PC-3 (cell line): ENCODE measurements around the gene RERE. TPM values are rescaled to one million over a fixed set of nuclear protein-coding genes. Genes with fewer than 3 reads are reported as not detected.

Experiments
- ATAC-seq: fragments of 200-7000 bp; cut with Tn5 transposase; 2 replicates; pipeline ENCODE4 v1.9.1; 2020; ENCODE audit warnings: mild to moderate bottlenecking, moderate library complexity
- BruUV-seq: library from RNA; stranded (reverse); fragments of 400-500 nt; replicated peaks from 2 replicates; lab custom pipeline; 2021; lab: Mats Ljungman, UMichigan
- CTCF ChIA-PET: fragments of 300-600 bp; sonication (Branson Sonifier 250); formaldehyde crosslinking; loops from one replicate; lab custom pipeline; 2022; ENCODE audit warnings: antibody characterized with exemption; lab: Charles Lee
- POLR2A ChIA-PET: fragments of 300-600 bp; sonication (Branson Sonifier 250); formaldehyde crosslinking; loops from one replicate; lab custom pipeline; 2022; ENCODE audit warnings: antibody characterized with exemption; ENCODE audit not compliant: unreplicated experiment; lab: Charles Lee
- DNase-seq: peaks from one replicate; pipeline ENCODE4 v3.0.0-alpha.2; 2015
- H2AFZ ChIP-seq: fragments of 300-600 bp; sonication (generic); 2 replicates; pipeline ENCODE4 v1.6.0; 2016; ENCODE audit warnings: antibody characterized with exemption, low read length
- H3F3A ChIP-seq: fragments of 300-600 bp; sonication (generic); one replicate; pipeline ENCODE4 v1.6.0; 2017; ENCODE audit warnings: antibody characterized with exemption, low read length, control low read depth, mild to moderate bottlenecking; ENCODE audit not compliant: unreplicated experiment
- H3K27ac ChIP-seq: fragments of 300-600 bp; sonication (generic); 2 replicates; pipeline ENCODE4 v1.5.1; 2016; ENCODE audit warnings: mild to moderate bottlenecking, low read length
- H3K27me3 ChIP-seq: fragments of 300-600 bp; sonication (generic); 2 replicates; pipeline ENCODE4 v1.6.1; 2016; ENCODE audit warnings: low read length, mixed read lengths
- H3K36me3 ChIP-seq: fragments of 300-600 bp; sonication (generic); 2 replicates; pipeline ENCODE4 v1.6.1; 2016; ENCODE audit warnings: low read depth, mixed run types, low read length, mixed read lengths
- H3K4me1 ChIP-seq: fragments of 300-600 bp; sonication (generic); 2 replicates; pipeline ENCODE4 v1.5.1; 2016; ENCODE audit warnings: low read length; ENCODE audit not compliant: insufficient read depth
- H3K4me2 ChIP-seq: fragments of 300-600 bp; sonication (generic); 2 replicates; pipeline ENCODE4 v1.6.0; 2016; ENCODE audit warnings: low read length
- H3K4me3 ChIP-seq: fragments of 300-600 bp; sonication (generic); 2 replicates; pipeline ENCODE4 v1.5.1; 2016; ENCODE audit warnings: mild to moderate bottlenecking, low read length, mixed read lengths
- H3K79me2 ChIP-seq: fragments of 300-600 bp; sonication (generic); 2 replicates; pipeline ENCODE4 v1.6.1; 2017; ENCODE audit warnings: low read length, mixed read lengths
- H3K9ac ChIP-seq: fragments of 300-600 bp; sonication (generic); 2 replicates; pipeline ENCODE4 v1.6.0; 2016; ENCODE audit warnings: mild to moderate bottlenecking, low read length
- H3K9me2 ChIP-seq: fragments of 300-600 bp; sonication (generic); replicated peaks from 2 replicates; pipeline ENCODE4 v1.6.1; 2016; ENCODE audit warnings: mixed run types, low read length, mixed read lengths
- H3K9me3 ChIP-seq: fragments of 300-600 bp; sonication (generic); 2 replicates; pipeline ENCODE4 v1.6.1; 2016; ENCODE audit warnings: low read length, mixed read lengths
- H4K20me1 ChIP-seq: fragments of 300-600 bp; sonication (generic); 2 replicates; pipeline ENCODE4 v1.6.1; 2016; ENCODE audit warnings: low read length, mixed read lengths
- CTCF ChIP-seq: fragments of 300-600 bp; sonication (generic); conservative IDR thresholded peaks from 2 replicates; pipeline ENCODE4 v1.5.1; 2017; ENCODE audit warnings: antibody characterized with exemption, low read depth, mild to moderate bottlenecking, low read length
- EZH2 ChIP-seq: fragments of 300-600 bp; sonication (generic); IDR thresholded peaks from one replicate; pipeline ENCODE4 v1.6.1; 2017; ENCODE audit warnings: antibody characterized with exemption, mild to moderate bottlenecking, low read length; ENCODE audit not compliant: unreplicated experiment
- EZH2phosphoT487 ChIP-seq: fragments of 300-600 bp; sonication (generic); IDR thresholded peaks from 2 replicates; pipeline ENCODE4 v1.6.1; 2018; ENCODE audit warnings: mild to moderate bottlenecking, antibody characterized with exemption, low read length, borderline replicate concordance
- intact Hi-C: fragments of 100-400 bp; cut with micrococcal nuclease; formaldehyde crosslinking; loops from 2 replicates; pipeline ENCODE4 v1.9.0; 2023
- total RNA-seq: library from RNA; depleted of rRNA; stranded (reverse); fragments of >200 nt; gene quantifications from 2 replicates; pipeline ENCODE4 v1.2.3, GENCODE V29; 2014

RERE gene
- total RNA-seq, 1 experiment from 2014 or later, result 24.2 TPM

DNA sequence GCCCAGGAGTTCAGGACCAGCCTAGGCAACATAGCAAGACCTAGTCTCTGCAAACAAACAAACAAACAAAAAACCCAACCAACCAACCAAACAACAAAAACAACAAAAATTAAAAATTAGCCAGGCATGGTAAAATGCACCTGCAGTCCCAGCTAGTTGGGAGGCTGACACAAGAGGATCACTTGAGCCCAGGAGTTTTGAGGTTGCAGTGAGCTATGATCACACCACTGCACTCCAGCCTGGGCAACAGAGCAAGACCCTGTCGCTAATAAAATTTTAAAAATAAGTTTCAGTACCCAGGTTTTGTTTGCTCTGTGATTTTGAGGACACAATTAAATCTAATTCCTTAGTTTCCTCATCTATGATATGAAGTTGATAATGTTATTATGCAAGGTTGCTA is 298.3 kb downstream of the RERE start:
- no peak overlapping the region for H2AFZ ChIP-seq
- POLR2A ChIA-PET, result no interaction called here
- BruUV-seq, result no TSS peak
- TF ChIP-seq CTCF (no peak), EZH2phosphoT487 (no peak), EZH2 (no peak)
- no peak overlapping the region for H3K9ac ChIP-seq
- H3F3A ChIP-seq, result no peaks in the 10 kb centered on the region
- intact Hi-C loops, result no loop called here
- H3K27ac ChIP-seq, result no peak overlapping the region
- peaks cover 14% of the 10 kb centered on the region for H3K79me2 ChIP-seq
- H3K9me3 ChIP-seq, result no peaks in the 10 kb centered on the region
- no peaks in the 10 kb centered on the region for H3K9me2 ChIP-seq
- no peak overlapping the region for H3K4me2 ChIP-seq
- ATAC-seq (no peak), DNase-seq (no peak)
- CTCF ChIA-PET, result no interaction called here
- no peaks in the 10 kb centered on the region for H3K27me3 ChIP-seq
- no peak overlapping the region for H3K4me3 ChIP-seq
- no peaks in the 10 kb centered on the region for H3K36me3 ChIP-seq
- H3K4me1 ChIP-seq, result peaks cover 13% of the 10 kb centered on the region
- no peaks in the 10 kb centered on the region for H4K20me1 ChIP-seq

GRCh38 chr1:8518490-8518801 is 299.0 kb downstream of the RERE start:
- TF ChIP-seq EZH2 (no peak), CTCF (no peak)
- Histone ChIP-seq H4K20me1 (no peaks in the 10 kb centered on the region), H3K4me2 (no peak overlapping the region), H3K9me3 (no peaks in the 10 kb centered on the region), H2AFZ (no peak overlapping the region), H3K27ac (no peak overlapping the region), H3K79me2 (0 out of 2 replicates have a peak, but pooled peaks cover 6% of the 10 kb centered on the region), H3F3A (no peaks in the 10 kb centered on the region), H3K4me1 (peaks cover 12% of the 10 kb centered on the region), H3K27me3 (no peaks in the 10 kb centered on the region), H3K9me2 (no peaks in the 10 kb centered on the region), H3K9ac (no peak overlapping the region), H3K4me3 (no peak overlapping the region), H3K36me3 (no peaks in the 10 kb centered on the region)
- intact Hi-C loops, result no loop called here
- ATAC-seq (no peak), DNase-seq (no peak)
- ChIA-PET POLR2A (no interaction called here), CTCF (no interaction called here)
- BruUV-seq, result no TSS peak

DNA sequence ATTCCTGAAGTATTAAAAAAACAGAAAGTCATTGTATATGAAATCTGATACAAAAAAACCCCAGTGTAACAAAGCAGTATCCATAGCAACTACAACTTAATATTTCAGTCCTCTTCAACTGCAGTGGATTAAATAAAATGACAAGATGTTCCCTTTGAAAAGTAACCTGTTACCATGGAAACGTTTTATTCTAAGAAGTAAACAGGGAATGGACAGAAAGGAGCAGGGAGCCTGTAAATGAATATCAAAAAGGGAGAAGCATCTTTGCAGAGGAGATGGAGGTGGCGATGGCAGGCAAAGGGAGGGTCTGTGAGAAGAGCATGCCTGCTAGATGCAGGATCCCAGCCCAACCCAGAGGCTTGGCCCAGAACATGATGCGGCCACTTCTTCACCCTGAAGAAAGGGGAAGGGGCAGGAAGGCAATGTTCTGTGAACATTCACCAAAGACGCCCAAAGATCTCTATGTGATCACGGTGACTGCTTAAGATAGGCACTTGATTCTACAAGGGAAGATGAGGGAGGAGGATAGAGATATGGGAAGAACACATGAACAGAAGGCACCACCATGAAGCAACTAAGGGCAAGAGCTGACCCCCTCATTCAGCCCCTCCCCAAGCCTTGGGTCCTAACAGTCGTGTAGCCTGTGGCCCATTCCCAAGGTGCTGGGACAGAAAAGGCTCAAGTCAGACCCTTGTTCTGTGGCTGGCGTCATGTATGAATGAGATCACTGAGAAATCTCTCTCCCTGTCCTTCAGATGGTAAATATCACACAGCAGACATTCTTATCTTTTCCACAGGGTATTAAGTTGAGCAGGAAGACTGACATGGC is 299.6 kb downstream of the RERE start:
- no peak overlapping the region for H3K9ac ChIP-seq
- peak; percentile 22; the same call in 1 of the 2 replicates for ATAC-seq
- H3K79me2 ChIP-seq, result 0 out of 2 replicates have a peak, but pooled peaks cover under 1% of the 10 kb centered on the region

More for the DNA sequence above, 299.6 kb downstream of the RERE start:
- H2AFZ ChIP-seq, result no peak overlapping the region
- ChIA-PET CTCF (no interaction called here), POLR2A (no interaction called here)
- intact Hi-C loops, result no loop called here
- no peak overlapping the region for H3K4me3 ChIP-seq
- H3K36me3 ChIP-seq, result no peaks in the 10 kb centered on the region
- H3K27me3 ChIP-seq, result no peaks in the 10 kb centered on the region
- no TSS peak for BruUV-seq
- H3K4me2 ChIP-seq, result no peak overlapping the region
- TF ChIP-seq EZH2, result no peak
- TF ChIP-seq EZH2phosphoT487, result no peak
- TF ChIP-seq CTCF, result no peak
- peak overlapping the region; percentile 31 for H3K27ac ChIP-seq
- no peaks in the 10 kb centered on the region for H3F3A ChIP-seq
- peaks cover 12% of the 10 kb centered on the region for H3K4me1 ChIP-seq
- no peak for DNase-seq
- H3K9me3 ChIP-seq, result no peaks in the 10 kb centered on the region
- H4K20me1 ChIP-seq, result no peaks in the 10 kb centered on the region
- no peaks in the 10 kb centered on the region for H3K9me2 ChIP-seq
